Measurements from ENCODE around the gene RBM6. TPM values are rescaled to one million over a fixed set of nuclear protein-coding genes. Genes with fewer than 3 reads are reported as not detected.
"Not testable (repeated sequence)": the region's sequence is repeated elsewhere in the genome, so short reads cannot be mapped to it uniquely, and the experiment has no call there.

The RBM6 gene
- total RNA-seq, 1 experiment from 2014 or later, result 72.0 TPM

DNA sequence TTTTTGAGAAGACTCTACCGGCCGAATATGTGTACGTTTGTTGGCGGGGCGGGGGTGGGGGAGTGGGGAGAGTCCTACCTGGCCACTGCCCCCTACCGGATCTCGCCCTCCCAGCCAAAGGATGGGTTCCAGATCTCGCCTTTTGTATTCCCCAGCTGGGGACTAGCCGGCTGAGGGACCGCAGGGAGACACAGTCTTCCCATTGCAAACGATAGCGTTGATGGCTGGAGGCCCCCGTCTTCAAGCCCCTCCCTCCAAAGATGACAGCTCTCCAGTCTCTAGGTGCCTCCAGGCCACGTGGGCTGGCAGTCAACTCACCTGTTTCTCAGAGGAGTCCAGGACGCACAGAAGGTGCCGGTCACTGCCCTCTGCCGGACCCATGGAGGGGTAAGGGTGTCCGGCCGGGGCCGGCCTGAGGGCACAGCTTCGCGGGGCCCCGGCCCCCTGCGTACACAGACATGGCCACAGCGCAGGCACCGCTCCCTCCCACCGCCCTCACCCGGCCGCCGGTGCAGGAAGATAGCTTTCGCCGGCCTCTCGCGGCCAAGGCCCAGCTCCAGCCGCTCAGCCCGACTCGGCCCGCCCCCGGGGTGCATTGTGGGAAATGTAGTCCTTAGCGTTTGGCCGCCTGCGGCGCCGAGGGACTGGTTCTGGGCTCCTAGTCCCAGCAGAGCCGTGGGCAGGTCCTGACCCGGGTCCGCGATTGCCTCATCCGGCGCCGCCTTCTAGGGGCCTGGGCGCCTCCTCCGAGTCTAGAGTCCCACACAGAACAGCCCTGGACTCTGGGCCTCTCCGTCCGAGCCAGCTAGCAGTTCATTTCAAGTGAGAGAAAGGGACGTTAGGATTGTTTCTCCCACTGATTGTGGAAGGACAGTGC lies 10.4 kb upstream of the RBM6 start, which contains the start of gene MON1A:
TSS of gene MON1A (minus strand) at position 521 of the 877 bp plus-strand sequence. CDS start 16,465 bp downstream, outside the sequence.
- POLR2A ChIA-PET (ENCODE audit: unreplicated experiment), result interaction anchor here (0.6 to 1.2 kb wide), 7 partner anchors 10 to 355 kb away, joined by 3 to 25 read pairs (median 5); partner anchors contain the start of gene RBM6
- Histone ChIP-seq H3K79me2 (ENCODE audit: low read depth) (no peaks in the 10 kb centered on the region), H4K20me1 (ENCODE audit: insufficient read depth) (no peaks in the 10 kb centered on the region), H3K4me3 (peak within 1 kb of the TSS; percentile 81), H3K27ac (peak within 1 kb of the TSS; percentile 33; the same call in 1 of the 2 replicates), H3K9me3 (ENCODE audit: insufficient read depth, low read depth) (no peaks in the 10 kb centered on the region), H3K9me2 (ENCODE audit: insufficient read depth) (no peaks in the 10 kb centered on the region), H3F3A (ENCODE audit: insufficient read depth, low read depth) (no peaks in the 10 kb centered on the region), H3K4me1 (replicated peaks; ENCODE audit: insufficient read depth) (peaks cover 11% of the 10 kb centered on the region), H3K4me2 (peak within 1 kb of the TSS; percentile 93), H3K36me3 (ENCODE audit: low read depth) (no peaks in the 10 kb centered on the region), H3K27me3 (ENCODE audit: insufficient read depth, low read depth) (no peaks in the 10 kb centered on the region), H2AFZ (peak within 1 kb of the TSS; percentile 90)
- TF ChIP-seq CTCF (conservative IDR thresholded peaks at IDR 0.05) (peak; percentile 45; the same call in 1 of the 2 replicates), EZH2 (IDR thresholded peaks at IDR 0.05; ENCODE audit: low read depth) (no peak)
- CTCF ChIA-PET, result interaction anchor here (0.6 to 1.5 kb wide), 5 partner anchors 10 to 1734 kb away, joined by 3 to 12 read pairs (median 5); partner anchors contain the start of gene RBM6
- peak; percentile 79 to 95 for DNase-seq
- no TSS peak for BruUV-seq (replicated peaks)
- intact Hi-C loops (cut with micrococcal nuclease; ENCODE audit: unreplicated experiment), result loop anchor here (1.0 kb wide), 2 partner anchors 11 to 29 kb away; partner anchors contain the start of gene RBM6

DNA sequence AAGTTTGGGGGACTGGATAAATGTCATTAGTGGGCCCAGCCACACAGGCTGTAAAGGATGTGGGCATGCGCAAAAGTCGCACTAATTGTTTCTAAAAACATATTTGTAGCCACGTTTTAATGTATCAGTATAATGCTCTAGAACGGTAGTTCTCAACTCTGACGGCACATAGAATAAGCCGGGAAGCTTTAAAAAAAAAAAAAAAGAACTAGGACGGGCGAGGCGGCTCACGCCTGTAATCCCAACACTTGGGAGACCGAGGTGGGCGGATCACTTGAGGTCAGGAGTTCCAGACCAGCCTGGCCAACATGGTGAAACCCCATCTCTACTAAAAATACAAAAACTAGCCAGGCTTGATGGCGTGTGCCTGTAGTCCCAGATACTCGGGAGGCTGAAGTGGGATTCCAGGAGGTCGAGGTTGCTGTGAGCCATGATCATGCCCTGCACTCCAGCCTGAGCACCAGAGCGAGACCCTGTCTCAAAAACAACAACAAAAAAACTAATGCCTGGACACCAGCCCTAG lies 9.7 kb upstream of the RBM6 start:
- Histone ChIP-seq H3K4me3 (peak overlapping the region; percentile 81), H3K79me2 (ENCODE audit: low read depth) (no peaks in the 10 kb centered on the region), H3K4me2 (peak overlapping the region; percentile 93), H3K27me3 (ENCODE audit: insufficient read depth, low read depth) (no peaks in the 10 kb centered on the region), H3F3A (ENCODE audit: insufficient read depth, low read depth) (no peaks in the 10 kb centered on the region), H4K20me1 (ENCODE audit: insufficient read depth) (no peaks in the 10 kb centered on the region), H3K4me1 (replicated peaks; ENCODE audit: insufficient read depth) (peaks cover 5% of the 10 kb centered on the region), H2AFZ (peak overlapping the region; percentile 90), H3K36me3 (ENCODE audit: low read depth) (no peaks in the 10 kb centered on the region), H3K9me3 (ENCODE audit: insufficient read depth, low read depth) (no peaks in the 10 kb centered on the region), H3K9me2 (ENCODE audit: insufficient read depth) (no peaks in the 10 kb centered on the region), H3K27ac (peak overlapping the region; percentile 33; the same call in 1 of the 2 replicates)
- POLR2A ChIA-PET (ENCODE audit: unreplicated experiment), result interaction anchor here (0.6 to 1.2 kb wide), 6 partner anchors 10 to 354 kb away, joined by 3 to 6 read pairs (median 4); partner anchors contain the start of gene RBM6
- TSS peak; percentile 80 for BruUV-seq (replicated peaks)
- intact Hi-C loops (cut with micrococcal nuclease; ENCODE audit: unreplicated experiment), result no loop called here
- CTCF ChIA-PET, result interaction anchor here (0.6 to 1.5 kb wide), 5 partner anchors 9 to 1733 kb away, joined by 3 to 12 read pairs (median 5); partner anchors contain the start of gene RBM6
- TF ChIP-seq CTCF (conservative IDR thresholded peaks at IDR 0.05) (no peak), EZH2 (IDR thresholded peaks at IDR 0.05; ENCODE audit: low read depth) (no peak)
- DNase-seq, result no peak

- 0 out of 2 replicates have a peak overlapping the region, but pooled peaks have one; percentile 93 for H3K4me2 ChIP-seq
- no peak overlapping the region for H2AFZ ChIP-seq
- intact Hi-C loops (cut with micrococcal nuclease; ENCODE audit: unreplicated experiment), result no loop called here
- H3K9me2 ChIP-seq (ENCODE audit: insufficient read depth), result no peaks in the 10 kb centered on the region
- DNase-seq, result peak; percentile 39
- no peak overlapping the region for H3K27ac ChIP-seq
- peaks cover 6% of the 10 kb centered on the region; the same call in 1 of the 2 replicates for H3F3A ChIP-seq (ENCODE audit: insufficient read depth, low read depth)
- no peak overlapping the region for H3K4me3 ChIP-seq
- no peaks in the 10 kb centered on the region for H3K36me3 ChIP-seq (ENCODE audit: low read depth)
- H3K4me1 ChIP-seq (replicated peaks; ENCODE audit: insufficient read depth), result peaks cover 5% of the 10 kb centered on the region
- no peaks in the 10 kb centered on the region for H3K79me2 ChIP-seq (ENCODE audit: low read depth)
- no peaks in the 10 kb centered on the region for H4K20me1 ChIP-seq (ENCODE audit: insufficient read depth)
- POLR2A ChIA-PET (ENCODE audit: unreplicated experiment), result interaction anchor here (0.5 to 0.6 kb wide), 3 partner anchors 8 to 129 kb away, joined by 3 to 5 read pairs (median 4); no protein-coding TSS in a partner anchor
- TF ChIP-seq CTCF (conservative IDR thresholded peaks at IDR 0.05) (no peak), EZH2 (IDR thresholded peaks at IDR 0.05; ENCODE audit: low read depth) (no peak)
- no peaks in the 10 kb centered on the region for H3K9me3 ChIP-seq (ENCODE audit: insufficient read depth, low read depth)
- no TSS peak for BruUV-seq (replicated peaks)
- H3K27me3 ChIP-seq (ENCODE audit: insufficient read depth, low read depth), result no peaks in the 10 kb centered on the region
- CTCF ChIA-PET, result interaction anchor here (0.6 kb wide), 1 partner anchor 100 kb away, joined by 4 read pairs; no protein-coding TSS in a partner anchor
These were observed 9.0 kb upstream of the RBM6 start for GRCh38 chr3:49930922-49931321.

- H3K27me3 ChIP-seq (ENCODE audit: insufficient read depth, low read depth); H3K79me2 ChIP-seq (ENCODE audit: low read depth); H3K4me3 ChIP-seq; H3K4me2 ChIP-seq; H3K27ac ChIP-seq; H3K9me3 ChIP-seq (ENCODE audit: insufficient read depth, low read depth); H3K9me2 ChIP-seq (ENCODE audit: insufficient read depth); H3K4me1 ChIP-seq (replicated peaks; ENCODE audit: insufficient read depth); CTCF ChIA-PET; H2AFZ ChIP-seq; POLR2A ChIA-PET (ENCODE audit: unreplicated experiment); H3F3A ChIP-seq (ENCODE audit: insufficient read depth, low read depth); BruUV-seq (replicated peaks); DNase-seq; H3K36me3 ChIP-seq (ENCODE audit: low read depth); intact Hi-C loops (cut with micrococcal nuclease; ENCODE audit: unreplicated experiment); H4K20me1 ChIP-seq (ENCODE audit: insufficient read depth): not testable (repeated sequence)
These were observed 7.7 kb upstream of the RBM6 start for GRCh38 chr3:49932281-49932680.

Data from PC-9 (cell line).